RKO (cell line): ENCODE measurements around the gene ZSCAN2.
A peak's percentile ranks its signal among the peaks of the same experiment; 100 is the strongest.

Experiments used
- DNase-seq: peaks from one replicate; pipeline ENCODE4 v3.0.0-alpha.2; 2016; ENCODE audit warnings: low spot score

ZSCAN2 gene

DNA sequence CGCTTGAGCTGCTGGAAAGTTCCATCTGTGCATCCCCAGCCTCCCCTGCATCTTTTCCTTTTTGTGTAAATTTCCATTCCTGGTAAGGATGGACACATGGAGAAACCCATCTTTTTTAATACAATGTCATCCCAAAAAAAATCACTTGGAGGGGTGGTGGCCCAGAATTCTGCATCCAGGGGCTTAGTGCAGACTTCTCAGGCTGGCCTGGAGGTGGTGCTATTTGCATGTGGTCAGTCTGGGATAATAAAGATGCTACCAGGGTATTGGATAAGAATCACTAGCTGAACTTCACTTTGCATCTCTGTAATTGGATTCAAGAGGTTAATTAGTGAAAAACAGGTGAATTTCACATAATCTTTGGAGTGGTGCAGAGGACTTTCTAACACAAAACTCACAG lies 1.8 kb upstream of the ZSCAN2 start:
- DNase-seq = peak; percentile 79

DNA sequence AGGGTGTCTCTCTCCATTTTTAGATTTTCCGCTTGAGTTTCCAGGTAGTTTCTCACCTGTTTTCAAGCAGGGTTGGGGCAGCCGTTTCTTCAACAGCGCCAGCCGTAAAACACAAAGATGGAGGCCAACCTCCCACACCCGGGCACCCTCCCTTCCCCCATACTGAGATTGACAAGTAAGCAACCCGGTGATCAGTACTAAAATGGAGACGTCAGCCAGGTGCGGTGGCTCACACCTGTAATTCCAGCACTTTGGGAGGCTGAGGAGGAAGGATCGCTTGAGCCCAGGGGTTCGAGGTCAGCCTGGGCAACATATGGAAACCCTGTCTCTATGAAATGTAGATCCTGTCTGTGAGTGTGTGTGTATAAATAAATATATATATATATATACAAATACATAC lies 903 bp upstream of the ZSCAN2 start:
- no peak for DNase-seq

DNA sequence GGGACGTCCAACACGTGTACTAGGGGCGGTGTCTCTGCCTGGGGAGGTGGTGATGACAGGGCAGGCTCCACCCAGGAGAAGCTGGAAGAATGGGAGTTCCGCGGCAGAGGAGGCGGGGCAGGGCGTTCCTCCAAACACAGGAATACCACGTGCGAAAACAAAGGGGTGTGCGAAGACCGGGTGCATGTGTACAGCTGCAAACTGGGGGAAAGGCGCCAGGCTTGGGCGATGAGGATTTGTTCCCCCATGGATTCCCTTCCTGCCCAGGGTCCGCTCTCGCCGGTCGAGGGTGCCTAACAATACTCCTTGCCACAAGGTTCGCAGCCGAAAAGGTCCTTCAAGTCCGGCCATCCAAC lies 500 bp upstream of the ZSCAN2 start:
- DNase-seq = peak; percentile 91

DNA sequence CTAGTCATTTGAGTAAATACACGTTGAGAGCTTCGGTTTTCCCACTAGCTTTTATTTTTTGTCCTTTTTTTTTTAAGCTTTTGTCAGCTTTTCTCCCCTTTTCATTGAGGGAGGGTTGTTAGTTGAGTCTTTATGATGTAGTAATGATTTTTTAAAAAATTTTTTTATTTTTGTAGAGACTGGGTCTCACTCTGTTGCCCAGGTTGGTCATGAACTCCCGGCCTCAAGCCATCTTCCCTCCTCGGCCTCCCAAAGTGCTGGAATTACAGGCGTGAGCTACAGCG lies 688 bp downstream of the ZSCAN2 start:
- no peak for DNase-seq

DNA sequence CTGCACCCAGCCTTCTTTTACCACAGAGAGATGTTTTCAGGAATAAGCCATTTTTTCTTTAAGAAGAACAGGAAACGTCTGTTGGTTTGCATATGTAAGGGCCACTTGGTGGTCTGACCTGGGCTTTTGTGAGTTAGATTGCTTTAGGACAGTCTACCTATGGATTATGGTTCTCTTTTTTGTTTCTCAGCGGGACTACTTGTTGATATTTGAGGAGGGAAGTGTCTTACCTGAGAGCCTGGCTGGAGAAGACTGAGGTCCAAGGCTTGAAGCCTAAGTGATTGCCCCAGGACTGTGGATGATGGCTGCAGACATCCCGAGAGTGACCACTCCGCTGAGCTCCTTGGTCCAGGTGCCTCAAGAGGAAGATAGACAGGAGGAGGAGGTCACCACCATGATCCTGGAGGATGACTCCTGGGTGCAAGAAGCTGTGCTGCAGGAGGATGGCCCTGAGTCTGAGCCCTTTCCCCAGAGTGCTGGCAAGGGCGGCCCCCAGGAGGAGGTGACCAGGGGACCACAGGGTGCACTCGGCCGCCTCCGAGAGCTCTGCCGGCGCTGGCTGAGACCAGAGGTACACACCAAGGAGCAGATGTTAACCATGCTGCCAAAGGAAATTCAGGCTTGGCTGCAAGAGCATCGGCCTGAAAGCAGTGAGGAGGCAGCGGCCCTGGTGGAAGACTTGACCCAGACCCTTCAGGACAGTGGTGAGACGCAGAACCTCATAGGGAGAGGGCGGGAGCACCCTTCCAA lies 3.0 kb downstream of the ZSCAN2 start:
- no peak for DNase-seq

DNA sequence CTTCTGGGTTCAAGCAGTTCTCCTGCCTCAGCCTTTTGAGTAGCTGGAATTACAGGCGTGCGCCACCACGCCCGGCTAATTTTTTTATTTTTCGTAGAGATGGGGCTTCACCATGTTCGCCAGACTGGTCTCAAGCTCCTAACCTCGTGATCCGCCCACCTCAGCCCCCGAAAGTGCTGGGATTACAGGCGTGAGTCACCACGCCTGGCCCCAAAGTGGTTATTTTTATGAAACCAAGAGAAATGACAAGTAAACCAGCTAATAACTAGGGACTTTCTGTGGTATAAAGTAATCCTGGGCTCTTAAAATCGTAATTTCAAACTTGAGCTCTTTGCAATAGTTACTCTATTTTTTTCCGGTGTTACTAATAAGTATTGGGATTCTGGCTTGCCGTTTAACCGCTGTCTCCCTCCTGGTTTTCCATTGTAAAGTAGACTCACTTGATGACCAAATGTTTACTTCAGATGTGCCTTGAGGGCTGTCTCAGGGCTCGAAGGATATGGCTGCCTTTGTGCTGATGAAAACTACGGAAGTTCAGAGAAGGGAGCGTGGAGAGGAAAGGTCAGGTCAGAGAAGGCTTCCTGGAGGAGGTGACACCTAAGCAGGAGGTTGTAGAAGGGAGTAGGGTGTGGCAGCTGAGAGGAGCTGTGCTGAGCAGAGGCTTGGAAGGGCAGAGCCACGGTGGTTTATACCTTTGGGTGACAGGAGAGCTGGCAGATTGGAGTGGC lies 4.2 kb downstream of the ZSCAN2 start:
- no peak for DNase-seq

DNA sequence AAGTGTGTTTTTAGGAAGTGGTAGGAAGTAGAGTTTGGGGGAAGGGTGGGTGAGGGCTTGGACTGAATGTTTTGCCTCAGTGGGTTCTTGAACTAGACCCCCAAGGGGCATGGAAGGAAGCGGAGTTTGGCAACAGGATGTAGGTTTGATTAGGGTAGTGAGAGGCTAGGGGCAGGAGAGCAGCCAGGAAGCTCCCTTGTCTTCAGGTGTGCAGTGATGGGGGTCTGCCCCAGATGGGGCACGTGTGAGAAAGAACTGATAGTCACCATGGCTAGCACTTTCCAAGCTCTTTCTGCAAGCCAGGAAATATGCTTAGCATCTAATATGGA lies 4.7 kb downstream of the ZSCAN2 start:
- DNase-seq = no peak

DNA sequence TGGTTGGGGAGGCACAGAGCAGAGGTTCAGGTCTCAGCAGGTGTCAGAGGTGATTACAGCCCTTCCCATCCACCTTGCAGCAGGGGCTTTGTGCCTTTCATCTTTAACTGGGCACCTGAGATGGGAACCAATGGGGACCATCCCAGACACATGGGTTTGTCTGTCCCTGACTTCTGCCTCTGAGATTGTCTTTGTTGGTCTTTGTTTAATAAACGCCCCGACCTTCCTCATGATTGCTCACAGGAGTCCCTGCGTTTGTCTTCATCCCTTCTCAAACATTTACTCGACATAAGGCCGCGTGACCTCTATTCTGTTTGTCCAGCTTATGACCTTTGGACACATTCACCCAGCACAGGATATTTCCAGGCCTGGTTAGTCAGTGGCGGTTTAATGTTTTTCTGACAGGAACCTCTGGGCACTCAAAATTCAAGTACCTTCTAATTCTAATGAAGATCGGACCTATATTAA lies 5.9 kb downstream of the ZSCAN2 start:
- no peak for DNase-seq

DNA sequence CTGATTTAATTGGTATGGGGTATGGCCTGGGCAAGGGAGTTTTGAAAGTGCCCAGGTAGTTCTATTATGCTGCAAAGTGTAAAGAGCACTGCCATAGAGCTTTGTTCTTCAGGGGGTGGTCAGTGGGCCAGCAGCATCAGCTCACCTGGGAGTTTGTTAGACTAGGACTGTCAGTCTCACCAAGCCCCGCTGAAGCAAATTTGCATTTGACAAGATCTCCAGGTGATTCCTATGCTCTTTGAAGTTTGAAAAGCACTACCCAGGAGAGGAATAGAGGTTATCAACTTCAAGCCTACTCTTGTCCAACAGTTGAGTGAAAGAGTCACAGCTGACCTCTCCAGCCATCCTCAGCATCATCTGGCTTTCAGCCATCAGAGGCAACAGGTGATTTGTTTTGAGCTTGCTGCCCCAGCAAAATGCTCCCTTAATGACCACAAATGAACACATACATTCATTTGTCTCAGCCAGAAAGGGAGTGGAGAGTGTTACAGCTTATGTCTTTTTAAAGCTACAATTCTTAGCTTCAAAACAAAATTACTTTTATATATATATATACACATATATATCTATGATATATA lies 8.0 kb downstream of the ZSCAN2 start:
- no peak for DNase-seq

DNA sequence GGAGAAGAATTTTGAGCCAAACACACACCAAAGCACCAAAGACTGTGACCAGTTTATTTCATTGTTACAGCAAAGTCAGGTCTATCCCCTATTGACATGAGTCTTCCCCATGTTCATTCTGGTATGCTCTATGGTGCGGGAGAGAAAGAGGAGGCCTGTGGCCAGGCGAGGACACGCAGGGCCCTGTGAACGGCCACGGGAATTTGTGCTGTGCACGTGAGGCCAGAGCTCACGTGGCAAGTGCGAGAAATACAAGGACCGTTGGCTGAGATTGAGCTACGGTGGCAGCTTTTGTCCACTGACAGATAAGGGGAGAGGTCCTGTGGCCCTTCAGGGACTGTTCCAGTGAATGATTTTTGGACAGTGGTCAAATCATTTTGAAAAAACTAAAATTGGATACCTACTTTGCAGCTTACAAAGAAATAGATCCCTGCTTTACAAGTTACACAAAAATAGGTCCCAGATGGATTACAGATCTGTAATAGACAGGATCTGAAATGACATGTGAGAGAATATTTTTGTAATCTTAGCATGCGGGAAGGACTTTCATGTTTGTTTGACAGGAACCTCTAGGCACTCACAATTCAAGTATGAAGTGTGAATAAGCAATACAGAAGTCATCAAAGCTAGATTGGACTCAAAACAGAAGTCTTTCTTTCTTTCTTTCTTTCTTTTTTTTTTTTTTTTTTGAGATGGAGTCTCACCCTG lies 9.2 kb downstream of the ZSCAN2 start:
- DNase-seq = no peak

DNA sequence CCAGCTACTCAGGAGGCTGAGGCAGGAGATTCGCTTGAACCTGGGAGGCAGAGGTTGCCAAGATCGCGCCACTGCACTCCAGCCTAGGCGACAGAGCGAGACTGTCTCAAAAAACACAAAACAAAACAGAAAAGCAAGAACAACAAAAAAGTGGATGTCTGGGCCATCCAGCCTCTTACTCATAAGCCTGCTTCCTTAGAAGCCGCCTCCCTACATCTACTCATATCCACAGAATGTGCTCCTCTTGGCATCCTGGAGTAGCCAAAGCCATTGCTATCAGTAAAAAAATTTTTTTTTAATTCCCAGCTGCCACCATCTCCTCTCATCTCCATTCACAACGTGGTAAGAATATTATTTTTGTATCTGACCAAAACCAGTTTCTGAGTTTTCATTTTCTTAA lies 10.8 kb downstream of the ZSCAN2 start:
- DNase-seq = no peak

DNA sequence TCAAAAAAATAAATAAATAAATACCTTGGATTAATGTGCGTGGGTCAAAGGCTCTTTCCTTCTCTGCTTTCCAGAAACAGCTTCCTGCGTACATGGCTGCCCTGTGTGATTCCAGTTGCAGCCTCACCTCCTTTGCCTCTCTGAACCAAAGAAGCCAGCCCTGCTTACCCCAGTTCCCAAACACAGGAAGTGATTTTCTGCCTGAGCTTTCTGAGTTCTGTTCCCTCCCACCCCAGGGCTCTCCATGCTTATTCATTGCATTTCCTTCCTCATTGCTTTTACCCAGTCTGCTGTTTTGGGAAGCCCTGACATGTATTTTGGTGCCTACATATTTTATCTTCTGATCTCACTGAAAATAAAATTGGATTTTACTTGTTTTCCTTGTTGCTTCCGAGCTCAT lies 15.4 kb downstream of the ZSCAN2 start:
- no peak for DNase-seq

DNA sequence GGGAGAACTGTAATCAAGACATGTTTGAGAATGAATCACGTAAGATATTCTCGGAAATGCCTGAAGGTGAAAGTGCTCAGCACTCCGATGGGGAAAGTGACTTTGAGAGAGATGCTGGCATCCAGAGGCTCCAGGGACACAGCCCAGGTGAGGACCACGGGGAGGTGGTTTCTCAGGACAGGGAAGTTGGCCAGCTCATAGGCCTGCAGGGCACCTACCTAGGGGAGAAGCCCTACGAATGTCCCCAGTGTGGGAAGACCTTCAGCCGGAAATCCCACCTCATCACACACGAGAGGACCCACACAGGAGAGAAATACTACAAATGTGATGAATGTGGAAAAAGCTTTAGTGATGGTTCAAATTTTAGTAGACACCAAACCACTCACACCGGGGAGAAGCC lies 19.8 kb downstream of the ZSCAN2 start:
- no peak for DNase-seq

DNA sequence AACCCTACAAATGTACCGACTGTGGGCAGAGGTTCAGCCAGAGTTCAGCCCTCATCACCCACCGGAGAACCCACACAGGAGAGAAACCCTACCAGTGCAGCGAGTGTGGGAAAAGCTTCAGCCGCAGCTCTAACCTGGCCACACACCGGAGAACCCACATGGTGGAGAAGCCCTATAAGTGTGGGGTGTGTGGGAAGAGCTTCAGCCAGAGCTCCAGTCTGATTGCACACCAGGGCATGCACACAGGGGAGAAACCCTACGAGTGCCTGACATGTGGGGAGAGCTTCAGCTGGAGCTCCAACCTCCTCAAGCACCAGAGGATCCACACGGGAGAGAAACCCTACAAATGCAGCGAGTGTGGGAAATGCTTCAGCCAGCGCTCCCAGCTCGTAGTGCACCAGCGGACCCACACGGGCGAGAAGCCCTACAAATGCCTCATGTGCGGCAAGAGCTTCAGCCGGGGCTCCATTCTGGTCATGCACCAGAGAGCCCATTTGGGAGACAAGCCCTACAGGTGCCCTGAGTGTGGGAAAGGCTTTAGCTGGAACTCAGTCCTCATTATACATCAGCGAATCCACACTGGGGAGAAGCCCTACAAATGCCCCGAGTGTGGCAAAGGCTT lies 20.7 kb downstream of the ZSCAN2 start:
- DNase-seq = no peak

DNA sequence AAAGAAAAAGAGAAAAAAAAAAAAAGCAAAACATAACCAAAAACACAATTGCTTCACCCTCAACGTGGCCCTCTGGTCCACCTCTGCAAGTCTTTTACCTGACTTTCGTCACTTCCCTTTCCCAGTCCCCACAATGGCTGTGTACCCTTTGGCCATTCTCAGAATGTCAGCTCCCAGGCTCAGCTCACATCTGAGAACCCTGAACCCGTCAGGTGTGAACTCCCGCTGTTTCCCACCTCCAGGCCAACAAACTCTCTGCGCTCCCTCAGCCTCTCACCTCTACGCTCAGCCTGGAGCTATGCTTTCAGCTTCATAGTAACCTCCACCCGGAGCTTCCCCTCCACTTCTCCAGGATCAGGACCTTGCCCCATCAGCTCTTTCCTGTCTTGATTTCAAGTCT lies 23.6 kb downstream of the ZSCAN2 start:
- no peak for DNase-seq

DNA sequence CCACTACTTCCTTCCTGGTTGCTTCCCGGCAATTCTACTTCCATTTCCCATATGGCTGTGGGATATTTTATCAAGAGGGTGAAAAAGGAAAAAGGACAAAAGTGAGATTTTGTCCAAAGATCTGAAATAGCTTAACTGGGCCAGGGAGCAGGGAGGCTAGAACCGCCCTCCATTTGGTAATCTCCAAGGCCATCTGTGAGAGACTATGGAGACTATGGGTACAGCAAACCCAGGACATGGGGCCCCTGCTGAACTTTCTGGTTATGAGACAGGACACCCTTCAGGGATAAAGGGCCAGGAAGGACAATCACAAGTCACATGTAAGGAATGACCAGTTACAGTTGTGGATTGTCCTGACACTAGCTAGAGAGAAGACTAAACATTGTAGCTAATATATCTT lies 24.3 kb downstream of the ZSCAN2 start:
- no peak for DNase-seq

DNA sequence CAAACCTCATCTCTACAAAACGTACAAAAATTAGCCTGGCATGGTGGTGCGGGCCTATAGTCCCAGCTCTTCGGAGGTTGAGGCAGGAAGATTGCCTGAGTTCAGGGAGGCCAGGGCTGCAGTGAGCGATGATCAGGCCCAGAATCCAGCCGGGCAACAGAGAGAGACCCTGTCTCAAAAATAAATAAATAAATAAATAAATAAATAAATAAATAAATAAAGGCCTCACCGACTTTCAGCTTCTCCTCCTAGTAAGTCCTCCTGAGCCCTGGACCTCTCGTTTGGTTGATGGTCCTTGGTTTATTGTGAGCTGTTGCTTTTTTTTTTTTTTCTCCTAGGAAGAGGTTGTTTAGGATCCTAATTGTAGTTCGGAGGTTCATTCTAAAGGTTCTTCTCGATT lies 28.2 kb downstream of the ZSCAN2 start:
- no peak for DNase-seq

DNA sequence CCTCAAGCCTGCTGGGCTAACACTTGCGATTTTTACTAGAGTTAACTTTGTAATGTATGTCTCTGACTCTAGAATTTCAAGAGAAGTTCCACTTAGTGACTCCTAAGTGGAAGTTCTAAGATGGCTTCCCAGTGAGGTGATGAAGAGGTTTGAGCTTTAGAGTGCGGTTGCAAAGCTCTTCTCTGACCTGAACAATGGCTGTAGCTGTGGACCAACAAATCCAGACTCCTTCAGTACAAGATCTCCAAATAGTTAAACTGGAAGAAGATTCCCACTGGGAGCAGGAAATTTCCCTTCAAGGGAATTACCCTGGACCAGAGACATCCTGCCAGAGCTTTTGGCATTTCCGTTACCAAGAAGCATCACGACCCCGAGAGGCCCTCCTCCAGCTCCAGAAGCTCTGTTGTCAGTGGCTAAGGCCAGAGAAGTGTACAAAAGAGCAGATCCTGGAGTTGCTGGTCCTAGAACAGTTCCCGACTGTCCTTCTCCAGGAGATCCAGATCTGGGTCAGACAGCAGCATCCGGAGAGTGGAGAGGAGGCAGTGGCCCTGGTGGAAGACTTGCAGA lies 31.0 kb downstream of the ZSCAN2 start:
- peak; percentile 65 for DNase-seq

DNA sequence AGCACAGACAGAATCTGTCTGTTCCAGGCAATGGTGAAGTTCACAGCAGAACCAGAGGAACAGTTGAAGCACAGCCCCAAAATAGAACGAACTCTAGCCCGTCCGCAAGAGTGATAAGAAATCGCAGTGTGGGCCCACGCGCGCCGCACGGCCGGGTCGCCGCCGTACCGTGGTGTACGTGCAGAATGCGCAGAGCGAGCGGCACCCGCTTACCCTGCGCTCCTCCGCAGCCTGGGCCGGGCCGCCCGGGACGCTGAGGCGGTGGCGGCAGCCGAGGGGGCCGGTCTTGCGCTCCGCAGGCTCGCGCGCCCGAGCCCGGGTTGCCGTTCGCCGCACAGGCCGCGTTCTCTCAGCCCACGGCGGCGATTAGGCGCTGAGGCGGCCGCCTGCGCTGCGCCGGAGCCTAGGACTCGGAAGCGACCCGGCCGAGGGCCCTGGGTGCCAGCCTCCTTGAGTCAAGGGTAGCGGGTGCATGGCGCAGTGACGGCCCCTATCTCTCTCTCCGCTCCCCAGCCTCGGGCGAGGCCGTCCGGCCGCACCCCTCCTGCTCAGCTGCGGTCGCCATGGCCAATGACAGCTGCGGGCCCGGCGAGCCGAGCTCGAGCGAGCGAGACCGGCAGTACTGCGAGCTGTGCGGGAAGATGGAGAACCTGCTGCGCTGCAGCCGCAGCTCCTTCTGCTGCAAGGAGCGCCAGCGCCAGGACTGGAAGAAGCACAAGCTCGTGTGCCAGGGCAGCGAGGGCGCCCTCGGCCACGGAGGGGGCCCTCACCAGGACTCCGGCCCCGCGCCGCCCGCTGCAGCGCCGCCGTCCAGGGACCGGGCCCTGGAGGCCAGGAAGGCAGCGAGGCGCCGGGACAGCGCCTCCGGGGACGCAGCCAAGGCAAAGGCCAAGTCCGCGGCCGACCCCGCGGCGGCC lies 32.8 kb downstream of the ZSCAN2 start:
- peak; percentile 64 for DNase-seq

DNA sequence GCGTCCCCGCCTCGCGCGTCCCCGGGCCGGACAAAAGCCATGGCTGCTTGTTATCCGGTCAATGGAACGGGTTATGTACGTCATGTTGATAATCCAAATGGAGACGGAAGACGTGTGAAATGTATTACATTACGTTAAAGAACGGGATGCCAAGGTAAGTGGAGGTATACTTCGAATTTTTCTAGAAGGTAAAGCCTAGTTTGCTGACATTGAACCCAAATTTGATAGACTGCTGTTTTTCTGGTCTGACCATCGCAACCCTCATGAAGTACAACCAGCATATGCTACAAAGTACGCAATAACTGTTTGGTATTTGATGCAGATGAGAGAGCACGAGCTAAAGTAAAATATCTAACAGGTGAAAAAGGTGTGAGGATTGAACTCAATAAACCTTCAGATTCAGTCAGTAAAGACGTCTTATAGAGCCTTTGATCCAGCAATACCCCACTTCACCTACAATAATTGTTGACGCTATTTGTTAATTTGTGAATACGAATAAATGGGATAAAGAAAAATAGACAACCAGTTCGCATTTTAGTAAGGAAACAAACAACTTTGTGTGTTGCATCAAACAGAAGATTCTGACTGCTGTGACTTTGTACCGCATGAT lies 33.5 kb downstream of the ZSCAN2 start:
- peak; percentile 36 for DNase-seq

DNA sequence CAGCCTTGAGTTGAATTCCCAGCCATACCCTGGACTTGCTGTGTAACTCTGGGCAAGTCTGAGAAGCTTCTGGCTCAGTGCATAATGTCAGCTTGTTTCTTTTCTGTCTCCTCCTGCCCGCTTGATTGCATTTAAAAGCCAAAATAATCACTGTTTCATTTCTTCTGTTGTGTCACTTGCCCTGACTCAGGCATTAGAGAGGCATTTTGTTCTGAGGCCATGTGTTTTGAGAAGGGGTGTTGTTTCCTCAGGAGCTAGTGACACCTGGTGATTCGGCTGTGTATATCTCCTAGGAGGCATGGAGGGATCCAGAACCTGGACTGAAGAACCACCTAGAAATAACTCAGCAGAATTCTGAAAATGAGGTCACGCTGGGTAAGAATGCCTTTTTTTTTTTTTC lies 37.3 kb downstream of the ZSCAN2 start:
- peak; percentile 74 for DNase-seq
